Liver (tissue), 3 donors: Measurements from ENCODE around the gene CGRRF1.

Experiments used
- CTCF ChIP-seq: fragments of 150-350 bp; IDR thresholded peaks from 2 replicates; pipeline ENCODE4 v1.5.1; 2017; ENCODE audit warnings: improper control_type of control experiment, low read depth, low read length; ENCODE audit not compliant: missing input control
- GABPA ChIP-seq, 2 donors: IDR thresholded peaks in 1 of 2; conservative IDR thresholded peaks in 1 of 2; 2 replicates each; pipeline ENCODE4 v1.6.1; 2016; ENCODE audit warnings: antibody characterized with exemption in 2 of 2, mild to moderate bottlenecking in 1 of 2, moderate library complexity in 1 of 2
- REST ChIP-seq: IDR thresholded peaks from 2 replicates; pipeline ENCODE4 v1.6.1; 2016; ENCODE audit warnings: antibody characterized with exemption, mild to moderate bottlenecking
- SP1 ChIP-seq: IDR thresholded peaks from 2 replicates; pipeline ENCODE4 v1.6.1; 2018; ENCODE audit warnings: antibody characterized with exemption, mild to moderate bottlenecking
- TAF1 ChIP-seq: conservative IDR thresholded peaks from 2 replicates; pipeline ENCODE4 v1.6.1; 2016; ENCODE audit warnings: antibody characterized with exemption, mild to moderate bottlenecking
- YY1 ChIP-seq: IDR thresholded peaks from 2 replicates; pipeline ENCODE4 v1.6.1; 2016; ENCODE audit warnings: antibody characterized with exemption, mild to moderate bottlenecking
- donor health status: healthy.
- donor health status: healthy.

- no peak for TF ChIP-seq CTCF
- no peak for TF ChIP-seq REST
- no peak for TF ChIP-seq GABPA (IDR thresholded peaks at IDR 0.05 in 1 of 2, conservative IDR thresholded peaks at IDR 0.05 in 1 of 2)
- no peak for TF ChIP-seq YY1
- no peak for TF ChIP-seq TAF1
- no peak for TF ChIP-seq SP1
Observed at GRCh38 chr14:54533100-54533499, 23.4 kb downstream of the CGRRF1 start.
